IMR-90 (cell line): ENCODE measurements around the gene ACTN1. TPM values are rescaled to one million over a fixed set of nuclear protein-coding genes. Genes with fewer than 3 reads are reported as not detected.
A peak's percentile ranks its signal among the peaks of the same experiment; 100 is the strongest.

Source experiments
- ATAC-seq: fragments of 200-7000 bp; cut with Tn5 transposase; 2 replicates; pipeline ENCODE4 v1.9.1; 2020; ENCODE audit warnings: low read depth, mild to moderate bottlenecking, moderate library complexity
- BruUV-seq: library from RNA; stranded (reverse); fragments of 400-500 nt; replicated peaks from 2 replicates; lab custom pipeline; 2021; lab: Mats Ljungman, UMichigan
- CTCF ChIA-PET: fragments of 300-600 bp; formaldehyde crosslinking; extraction: SDS; loops from one replicate; lab custom pipeline; 2021; ENCODE audit warnings: antibody characterized with exemption; lab: Yijun Ruan, JAX
- POLR2A ChIA-PET: fragments of 300-600 bp; sonication (Branson Sonifier 250); formaldehyde crosslinking; loops from one replicate; lab custom pipeline; 2022; ENCODE audit warnings: antibody characterized with exemption; ENCODE audit not compliant: unreplicated experiment; lab: Charles Lee
- DNase-seq: peaks from one replicate; pipeline ENCODE4 v3.0.0; 2013
- H2AFZ ChIP-seq: replicated peaks from 2 replicates; pipeline ENCODE3; 2013; ENCODE audit warnings: low read length, mild to moderate bottlenecking; ENCODE audit not compliant: poor library complexity
- H2AK5ac ChIP-seq: 2 replicates; pipeline ENCODE4 v1.6.1; 2013; ENCODE audit warnings: low read depth, low read length, inconsistent platforms
- H2AK9ac ChIP-seq: replicated peaks from 2 replicates; pipeline ENCODE3; 2013; ENCODE audit warnings: mild to moderate bottlenecking, low read depth, low read length, moderate library complexity; ENCODE audit not compliant: poor library complexity
- H2BK120ac ChIP-seq: 2 replicates; pipeline ENCODE4 v1.6.1; 2013; ENCODE audit warnings: low read depth, low read length, inconsistent platforms
- H2BK15ac ChIP-seq: 3 replicates; pipeline ENCODE4 v1.6.1; 2013; ENCODE audit warnings: low read depth, low read length, inconsistent platforms
- H2BK20ac ChIP-seq: 2 replicates; pipeline ENCODE4 v1.6.1; 2013; ENCODE audit warnings: low read depth, mild to moderate bottlenecking, inconsistent platforms, low read length, moderate library complexity
- H2BK5ac ChIP-seq: 2 replicates; pipeline ENCODE4 v1.6.1; 2013; ENCODE audit warnings: mild to moderate bottlenecking, low read depth, low read length, inconsistent platforms; ENCODE audit not compliant: poor library complexity, severe bottlenecking
- H3K14ac ChIP-seq: replicated peaks from 2 replicates; pipeline ENCODE4 v1.6.1; 2013; ENCODE audit warnings: low read depth, low read length, inconsistent platforms
- H3K18ac ChIP-seq: 2 replicates; pipeline ENCODE4 v1.6.1; 2013; ENCODE audit warnings: low read depth, low read length, control low read depth
- H3K23ac ChIP-seq: 2 replicates; pipeline ENCODE4 v1.6.1; 2013; ENCODE audit warnings: low read depth, low read length, inconsistent platforms
- H3K27ac ChIP-seq: 2 replicates; pipeline ENCODE4 v1.5.1; 2013; ENCODE audit warnings: mild to moderate bottlenecking, control low read depth, low read length; ENCODE audit not compliant: insufficient read depth
- H3K27me3 ChIP-seq: 2 replicates; pipeline ENCODE4 v1.6.1; 2013; ENCODE audit warnings: low read length; ENCODE audit not compliant: control insufficient read depth, insufficient read depth
- H3K36me3 ChIP-seq: 2 replicates; pipeline ENCODE4 v1.6.1; 2013; ENCODE audit warnings: low read length, mixed read lengths; ENCODE audit not compliant: control insufficient read depth, insufficient read depth
- H3K4ac ChIP-seq: 2 replicates; pipeline ENCODE4 v1.6.1; 2013; ENCODE audit warnings: low read depth, low read length, inconsistent platforms
- H3K4me1 ChIP-seq: 2 replicates; pipeline ENCODE4 v1.6.1; 2013; ENCODE audit warnings: low read length, mixed read lengths; ENCODE audit not compliant: control insufficient read depth, insufficient read depth
- H3K4me2 ChIP-seq: 2 replicates; pipeline ENCODE4 v1.6.1; 2013; ENCODE audit warnings: low read depth, mild to moderate bottlenecking, control low read depth, low read length, moderate library complexity
- H3K4me3 ChIP-seq: 2 replicates; pipeline ENCODE4 v1.5.1; 2013; ENCODE audit warnings: low read depth, mild to moderate bottlenecking, control low read depth, low read length, moderate library complexity; ENCODE audit not compliant: insufficient read depth
- H3K56ac ChIP-seq: 2 replicates; pipeline ENCODE4 v1.6.1; 2013; ENCODE audit warnings: low read length, inconsistent platforms; ENCODE audit not compliant: insufficient read depth; ENCODE audit errors: extremely low read depth
- H3K79me1 ChIP-seq, 2 experiments: 2 replicates each; pipeline ENCODE4 v1.6.1; 2013; ENCODE audit warnings: low read length in 2 of 2, inconsistent platforms in 1 of 2, low read depth in 1 of 2
- H3K9ac ChIP-seq: 2 replicates; pipeline ENCODE4 v1.6.1; 2013; ENCODE audit warnings: low read depth, low read length, control low read depth
- H3K9me1 ChIP-seq: 2 replicates; pipeline ENCODE4 v1.6.1; 2013; ENCODE audit warnings: low read length, inconsistent platforms; ENCODE audit not compliant: insufficient read depth
- H3K9me3 ChIP-seq: 2 replicates; pipeline ENCODE4 v1.6.1; 2013; ENCODE audit warnings: low read length; ENCODE audit not compliant: control insufficient read depth, insufficient read depth
- H4K20me1 ChIP-seq: 2 replicates; pipeline ENCODE4 v1.6.1; 2013; ENCODE audit warnings: low read length, inconsistent platforms; ENCODE audit not compliant: insufficient read depth
- H4K5ac ChIP-seq: 2 replicates; pipeline ENCODE4 v1.6.1; 2013; ENCODE audit warnings: mild to moderate bottlenecking, low read depth, low read length, control low read depth
- H4K8ac ChIP-seq, 2 experiments: 2 replicates each; pipeline ENCODE4 v1.6.1; 2013; ENCODE audit warnings: low read depth in 2 of 2, low read length in 2 of 2, control low read depth in 1 of 2, inconsistent platforms in 1 of 2
- H4K91ac ChIP-seq: 2 replicates; pipeline ENCODE4 v1.6.1; 2013; ENCODE audit warnings: low read depth, low read length, inconsistent platforms; ENCODE audit not compliant: insufficient read depth
- BHLHE40 ChIP-seq: fragments of 150-350 bp; IDR thresholded peaks from 2 replicates; pipeline ENCODE4 v1.6.1; 2016; ENCODE audit warnings: mild to moderate bottlenecking, low read depth, low read length
- MXI1 ChIP-seq: IDR thresholded peaks from 2 replicates; pipeline ENCODE4 v1.6.1; 2012; ENCODE audit warnings: low read depth, mild to moderate bottlenecking, low read length, moderate library complexity, borderline replicate concordance
- NFE2L2 ChIP-seq: fragments of 150-350 bp; IDR thresholded peaks from 2 replicates; pipeline ENCODE4 v1.6.1; 2016; ENCODE audit warnings: low read depth, mild to moderate bottlenecking, low read length
- RFX5 ChIP-seq: IDR thresholded peaks from 2 replicates; pipeline ENCODE4 v1.8.0; 2012; ENCODE audit warnings: low read depth, mild to moderate bottlenecking, low read length, moderate library complexity
- WGBS, 2 experiments: methylation state at CpG; one replicate each; pipeline versions ENCODE4 v1.1.5 to v1.1.7; 2013; ENCODE audit warnings: missing lambda C conversion rate in 2 of 2; ENCODE audit not compliant: insufficient read length in 1 of 2; ENCODE audit errors: extremely low coverage in 2 of 2; 5-methylcytosine and 5-hydroxymethylcytosine counted together
- dilution Hi-C: fragments of 300-500 bp; cut with HindIII; formaldehyde crosslinking; loops from one replicate; pipeline ENCODE4 v1.14.3; 2018; ENCODE audit warnings: low sequenced_read_pairs; ENCODE audit not compliant: unreplicated experiment
- in situ Hi-C: fragments of 300-500 bp; cut with MboI; formaldehyde crosslinking; loops from 3 replicates; pipeline ENCODE4 v1.14.3; 2019; ENCODE audit warnings: low sequenced_read_pairs, inconsistent platforms, mixed read lengths
- intact Hi-C: fragments of 100-400 bp; cut with micrococcal nuclease; formaldehyde crosslinking; loops from 2 replicates; pipeline ENCODE4 v1.10.0; 2022
- polyA plus RNA-seq, 3 experiments: library from polyadenylated mRNA; depleted of rRNA; stranded (reverse); fragments of >200 nt; gene quantifications; 2 replicates each; pipeline ENCODE4 v1.2.3, GENCODE V29; 2012; ENCODE audit warnings: low replicate concordance in 1 of 3
- total RNA-seq: library from RNA; depleted of rRNA; stranded (reverse); fragments of >200 nt; gene quantifications from 2 replicates; pipeline ENCODE4 v1.2.3, GENCODE V29; 2012

The ACTN1 gene
- total and polyA plus RNA-seq, 2 of the 4 experiments (the other 2 are of a cell fraction): 684 to 766 TPM

GRCh38 chr14:68918612-68919011 is 60.5 kb downstream of the ACTN1 start:
- H4K91ac ChIP-seq: no peak overlapping the region
- no peak overlapping the region for H3K56ac ChIP-seq
- in situ Hi-C loops (no loop called here), dilution Hi-C loops (no loop called here), intact Hi-C loops (no loop called here)
- DNase-seq: no peak
- TF ChIP-seq NFE2L2 (no peak), MXI1 (no peak), RFX5 (no peak), BHLHE40 (no peak)
- H3K27me3 ChIP-seq: no peaks in the 10 kb centered on the region
- no peak overlapping the region for H3K18ac ChIP-seq
- no peak for ATAC-seq
- no peak overlapping the region for H3K4ac ChIP-seq
- no peak overlapping the region for H2BK20ac ChIP-seq
- H4K5ac ChIP-seq: 0 out of 2 replicates have a peak overlapping the region, but pooled peaks have one; percentile 18
- H3K4me3 ChIP-seq: no peak overlapping the region
- peaks cover 99% of the 10 kb centered on the region for H4K20me1 ChIP-seq
- WGBS, 2 experiments: no CpG with 5 or more reads among the region's 10 CpGs
- H2AK9ac ChIP-seq: no peak overlapping the region
- H2BK5ac ChIP-seq: no peak overlapping the region
- no peak overlapping the region for H3K23ac ChIP-seq
- ChIA-PET CTCF (no interaction called here), POLR2A (no interaction called here)
- H3K36me3 ChIP-seq: peaks cover 81% of the 10 kb centered on the region
- H2BK120ac ChIP-seq: no peak overlapping the region
- H3K9ac ChIP-seq: no peak overlapping the region
- no peak overlapping the region; a peak in 1 of 4 replicates for H4K8ac ChIP-seq
- H3K27ac ChIP-seq: no peak overlapping the region
- no peak overlapping the region for H3K4me2 ChIP-seq
- peaks cover 20% of the 10 kb centered on the region for H3K4me1 ChIP-seq
- H3K14ac ChIP-seq: no peak overlapping the region
- no TSS peak for BruUV-seq
- H3K9me3 ChIP-seq: no peaks in the 10 kb centered on the region
- H2AK5ac ChIP-seq: no peak overlapping the region
- peaks cover 23% of the 10 kb centered on the region for H3K9me1 ChIP-seq
- peaks cover 19 to 92% of the 10 kb centered on the region in 2 experiments for H3K79me1 ChIP-seq
- no peak overlapping the region for H2BK15ac ChIP-seq
- no peak overlapping the region for H2AFZ ChIP-seq
